GM18508 (cell line): ENCODE measurements around the gene SH3GL2.

ENCODE experiments used
- ATAC-seq: cut with Tn5 transposase; IDR thresholded peaks from one replicate; pipeline ENCODE4 v1.9.1; 2021; ENCODE audit warnings: moderate number of reproducible peaks; ENCODE audit not compliant: insufficient read depth, unreplicated experiment

The SH3GL2 gene

DNA sequence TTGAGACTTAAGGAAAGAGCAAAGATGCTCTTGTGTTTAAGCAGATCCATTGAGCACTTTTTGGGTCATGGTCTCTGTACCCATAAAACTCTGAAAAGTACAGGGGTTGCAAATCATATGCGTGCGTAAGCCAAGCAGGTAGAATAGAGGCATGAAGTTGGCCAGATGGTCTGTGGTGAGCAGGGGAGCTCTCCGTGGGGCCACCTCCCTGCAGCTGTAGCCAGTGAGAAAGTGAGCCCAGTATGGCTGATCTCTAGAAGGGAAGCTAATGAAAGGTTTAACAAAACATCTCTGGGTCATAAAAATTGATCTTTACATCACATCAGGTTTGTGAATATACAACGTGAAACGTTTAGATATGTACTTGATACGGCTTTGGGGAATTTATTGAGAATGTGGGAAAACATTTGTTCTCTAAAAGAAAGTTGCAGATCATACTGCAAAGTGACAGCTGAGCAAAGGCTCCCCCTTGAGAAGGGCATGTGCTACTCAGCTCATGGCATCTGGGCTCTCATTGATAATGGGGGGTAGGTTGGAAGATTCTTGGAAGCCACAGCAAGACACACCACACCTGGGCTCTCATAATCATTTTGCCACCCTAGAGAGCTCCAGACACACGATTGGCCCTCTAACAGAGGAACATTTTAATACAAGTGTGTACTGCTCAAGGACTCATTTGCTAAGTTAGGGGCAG is 30.6 kb downstream of the SH3GL2 start:
- ATAC-seq = no peak

DNA sequence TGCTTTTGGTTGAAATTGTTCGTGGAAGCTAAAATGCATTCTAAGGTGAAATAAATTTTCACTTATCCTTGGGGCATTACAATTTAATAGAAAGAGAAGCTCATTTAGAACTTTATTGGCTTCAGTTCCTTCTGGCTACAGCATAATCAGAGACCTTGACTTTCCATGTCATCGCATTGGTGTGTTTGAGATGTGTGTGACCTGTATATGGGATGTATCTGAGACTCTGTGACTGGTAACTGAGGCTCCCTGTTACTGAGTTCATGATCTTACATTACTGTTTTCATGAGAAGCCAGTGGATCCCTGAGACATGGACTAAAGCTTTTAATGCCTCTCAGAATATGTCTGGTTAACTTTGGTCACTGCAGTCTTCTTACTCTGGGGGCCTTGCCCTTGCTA is 32.5 kb downstream of the SH3GL2 start:
- ATAC-seq = no peak

DNA sequence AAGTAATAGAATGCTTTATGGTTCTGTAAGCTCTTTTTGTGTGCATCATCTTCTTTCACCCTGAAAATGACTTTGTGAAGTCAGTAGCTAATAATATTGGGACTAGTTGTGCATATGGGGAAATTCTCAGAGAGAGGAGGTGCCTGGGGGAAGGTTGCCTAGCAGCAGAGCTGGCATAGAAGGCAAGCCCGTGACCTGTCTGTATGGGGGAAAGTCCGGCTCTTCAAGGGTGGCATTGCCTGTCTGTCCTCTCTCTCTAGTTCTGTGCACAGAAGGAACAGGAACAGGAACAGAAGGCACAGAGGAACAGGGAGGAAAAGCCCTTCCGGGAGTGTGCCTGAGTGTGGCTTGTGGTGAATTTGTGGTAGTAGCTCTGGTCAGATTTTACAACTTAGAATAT is 33.1 kb downstream of the SH3GL2 start:
- peak; percentile 51 for ATAC-seq

DNA sequence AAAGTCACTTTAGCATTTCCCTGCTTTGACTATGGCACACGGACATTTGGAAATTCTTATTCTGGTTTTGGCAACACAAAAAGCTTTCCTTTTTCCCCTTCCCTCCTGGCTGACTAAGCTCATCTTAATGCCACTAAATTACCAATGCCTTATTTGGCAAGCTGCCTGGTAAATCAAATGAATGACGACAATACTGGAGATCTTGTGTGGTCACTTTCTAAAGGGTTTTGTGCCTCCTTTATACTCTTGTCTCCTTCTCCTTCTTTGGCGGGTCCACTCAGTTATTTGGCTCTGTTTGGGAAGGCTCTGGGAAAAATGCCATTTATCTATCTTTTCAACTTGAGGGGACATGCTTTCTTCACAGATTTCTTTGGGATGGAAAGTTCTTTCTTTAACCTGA is 34.9 kb downstream of the SH3GL2 start:
- ATAC-seq = no peak

DNA sequence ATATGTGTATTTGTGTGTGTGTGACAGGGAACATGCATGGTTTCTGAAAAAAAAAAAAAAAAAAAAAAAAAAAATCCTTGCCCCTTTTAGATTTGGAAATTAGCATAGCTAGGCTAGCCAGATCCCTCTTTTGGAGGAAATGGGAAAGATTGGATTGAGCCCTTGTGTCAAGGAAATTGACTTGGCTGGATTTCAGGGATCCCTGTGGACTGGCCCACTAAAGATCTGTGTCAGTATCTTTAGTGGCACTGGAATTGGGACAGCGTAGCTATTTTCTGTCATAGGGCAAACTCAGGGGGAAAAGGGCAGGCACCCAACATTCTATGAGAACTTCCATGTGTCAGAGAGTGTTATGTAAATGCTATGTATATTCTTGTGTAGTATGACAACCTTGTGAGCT is 35.4 kb downstream of the SH3GL2 start:
- ATAC-seq = no peak

DNA sequence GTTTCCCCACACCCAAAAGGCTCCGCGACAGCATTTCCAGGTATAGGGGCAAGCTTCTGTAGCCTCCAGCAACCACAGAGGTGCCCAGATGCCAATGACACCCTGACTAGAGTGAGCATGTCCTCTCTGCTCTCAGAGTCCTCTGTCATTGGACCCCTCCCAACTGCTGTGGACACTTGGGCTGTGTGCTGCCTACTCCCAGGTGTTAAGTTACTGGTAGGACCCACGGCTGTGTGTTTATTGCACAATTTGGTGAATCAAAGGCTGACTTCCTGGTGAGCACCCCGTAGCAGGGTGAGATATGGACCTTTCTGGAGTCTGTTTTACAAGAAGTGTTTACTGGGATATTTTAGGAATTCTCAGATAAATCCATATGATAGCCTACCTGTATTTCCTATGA is 36.0 kb downstream of the SH3GL2 start:
- no peak for ATAC-seq

DNA sequence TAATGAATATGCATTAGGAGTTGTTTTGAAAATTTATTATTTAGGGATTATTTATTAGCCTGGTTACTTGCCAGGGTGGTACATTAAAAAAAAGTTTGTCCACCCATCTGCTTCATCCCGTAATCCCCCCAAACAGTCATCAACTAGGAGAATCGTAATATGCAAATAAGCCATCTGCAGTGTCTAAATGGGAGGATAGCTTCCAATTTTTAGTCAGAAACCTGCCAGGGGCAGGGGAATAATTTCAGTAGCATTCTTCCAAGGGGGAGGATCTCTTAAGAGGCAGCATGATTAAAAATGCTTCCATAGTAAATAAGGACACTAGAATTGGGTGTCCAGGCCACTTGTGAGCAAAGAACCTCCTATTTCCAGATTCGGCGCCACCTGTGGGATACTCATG is 43.3 kb downstream of the SH3GL2 start:
- ATAC-seq = no peak

DNA sequence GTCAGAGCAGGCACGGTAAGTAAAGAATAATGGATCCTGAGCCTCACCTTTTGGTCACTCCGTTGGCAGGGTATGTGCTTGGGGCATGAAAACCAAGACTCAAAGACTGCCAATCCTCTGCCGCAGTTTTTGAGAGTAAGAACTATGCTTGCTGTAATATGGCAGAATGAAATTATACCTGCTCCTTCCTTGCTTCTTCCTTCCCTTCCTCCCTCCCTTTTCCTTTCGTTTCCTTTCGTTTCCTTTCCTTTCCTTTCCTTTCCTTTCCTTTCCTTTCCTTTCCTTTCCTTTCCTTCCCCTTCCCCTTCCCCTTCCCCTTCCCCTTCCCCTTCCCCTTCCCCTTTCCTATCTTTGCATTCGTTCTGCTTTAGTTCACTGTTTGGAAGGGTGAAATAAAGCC is 43.9 kb downstream of the SH3GL2 start:
- ATAC-seq = no peak

DNA sequence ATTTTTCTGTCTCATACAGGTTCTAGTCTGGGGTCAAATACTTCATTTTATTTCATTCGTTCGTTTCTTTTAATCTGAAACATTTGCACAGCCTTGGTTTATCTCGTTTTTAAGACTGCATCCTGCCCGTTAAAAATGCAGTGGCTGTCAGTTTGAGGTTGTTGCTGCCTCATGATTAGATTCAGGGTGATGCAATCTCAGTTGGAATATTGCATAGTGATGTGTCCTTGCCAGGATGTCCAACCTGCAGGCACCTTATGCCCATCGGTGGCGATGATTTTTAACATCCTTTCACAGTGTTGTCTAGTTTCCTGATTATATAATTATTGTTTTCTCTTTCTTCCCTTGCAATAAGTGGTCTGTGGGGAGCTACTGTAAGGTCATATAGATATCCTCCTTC is 45.1 kb downstream of the SH3GL2 start:
- no peak for ATAC-seq

DNA sequence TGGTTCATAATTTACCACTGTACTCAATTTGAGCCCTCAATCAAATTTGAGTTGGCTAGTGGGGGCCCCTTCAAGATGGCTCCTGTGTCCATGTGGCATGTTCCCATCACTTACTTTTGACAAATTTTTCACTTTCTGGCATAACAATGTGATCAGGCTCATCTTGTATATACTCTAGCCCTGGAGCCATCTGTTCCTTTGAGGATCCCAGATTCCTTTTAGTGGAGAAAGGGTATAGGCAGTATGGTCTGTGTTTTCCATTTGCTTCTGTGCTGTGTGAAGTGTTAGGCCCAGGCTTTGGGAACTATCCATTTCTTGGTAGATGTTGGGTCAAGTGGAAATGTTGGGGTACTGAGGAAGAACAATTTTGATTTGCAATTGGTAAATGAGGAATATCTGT is 45.7 kb downstream of the SH3GL2 start:
- no peak for ATAC-seq

DNA sequence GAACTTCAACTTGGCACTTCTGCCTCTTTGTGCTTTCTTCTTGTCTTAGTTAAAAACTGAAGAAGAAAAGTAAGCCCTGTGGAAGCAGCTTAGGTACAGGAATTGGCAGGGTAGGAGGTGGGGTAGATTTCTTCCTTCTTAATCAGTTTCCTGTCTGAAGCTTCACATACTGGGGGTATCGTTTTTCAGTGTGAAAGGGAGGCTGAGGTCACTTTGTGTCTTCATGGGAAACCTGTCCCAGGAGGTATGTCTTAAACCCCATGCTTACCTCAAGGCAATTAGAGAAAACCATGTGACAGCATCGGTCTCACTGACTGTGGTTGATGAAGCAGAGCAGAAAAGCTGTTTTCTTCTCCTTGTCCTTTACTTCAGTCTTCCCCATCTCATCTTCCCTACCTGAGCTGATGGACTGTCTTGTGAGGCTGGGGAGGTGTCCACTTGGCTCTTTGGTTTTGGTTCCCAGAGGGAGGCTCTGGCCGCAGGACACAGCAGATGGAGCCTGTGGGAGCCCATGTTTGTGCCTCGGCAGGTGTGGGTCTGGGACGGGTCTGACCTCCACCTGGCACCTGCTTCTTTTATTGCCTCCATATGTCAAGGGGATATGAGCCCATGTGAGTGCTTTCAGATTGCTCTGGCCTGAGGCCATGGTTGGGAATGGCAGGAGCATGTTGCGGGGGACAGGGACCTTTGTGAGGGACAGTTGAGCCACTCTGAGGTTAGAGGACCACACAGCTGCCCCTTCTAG is 47.0 kb downstream of the SH3GL2 start:
- no peak for ATAC-seq

DNA sequence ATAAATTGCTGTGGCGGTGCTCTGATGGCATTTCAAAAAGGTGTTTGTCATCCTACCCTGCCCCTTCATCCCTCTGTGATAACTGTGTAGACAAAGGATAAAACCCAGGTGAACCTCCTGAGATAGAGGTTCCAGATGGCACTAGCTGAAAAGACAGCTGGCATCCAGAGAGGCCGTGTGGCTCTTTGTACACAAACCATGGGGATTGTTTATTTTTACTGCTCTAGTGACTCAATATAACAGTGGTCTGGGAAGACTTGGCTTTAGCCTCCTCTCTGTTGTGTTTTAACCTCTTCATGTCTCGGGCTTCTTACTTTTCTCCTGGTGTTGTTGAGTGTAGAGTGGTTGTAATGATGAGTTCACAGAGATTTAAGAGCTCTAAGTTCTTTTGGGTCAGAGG is 48.8 kb downstream of the SH3GL2 start:
- no peak for ATAC-seq

DNA sequence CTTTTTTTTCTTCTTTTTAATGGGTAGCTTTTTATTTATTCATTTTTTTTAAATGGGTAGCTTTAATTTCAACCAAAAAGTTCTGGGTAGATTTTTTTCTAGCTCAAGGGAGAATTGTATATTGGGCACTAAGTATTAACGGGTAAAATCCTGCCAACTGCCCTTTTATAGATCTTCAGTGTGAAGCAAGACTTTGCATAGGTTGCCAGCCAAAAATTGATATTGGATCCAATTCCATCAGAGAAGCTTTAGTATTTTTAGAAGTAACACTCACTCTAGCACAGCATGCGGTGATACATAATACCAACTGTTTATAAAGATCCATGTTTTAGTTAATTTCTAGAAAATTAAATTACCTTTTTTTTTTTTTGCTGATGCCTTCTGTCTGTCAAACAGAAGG is 49.8 kb downstream of the SH3GL2 start:
- ATAC-seq = no peak

DNA sequence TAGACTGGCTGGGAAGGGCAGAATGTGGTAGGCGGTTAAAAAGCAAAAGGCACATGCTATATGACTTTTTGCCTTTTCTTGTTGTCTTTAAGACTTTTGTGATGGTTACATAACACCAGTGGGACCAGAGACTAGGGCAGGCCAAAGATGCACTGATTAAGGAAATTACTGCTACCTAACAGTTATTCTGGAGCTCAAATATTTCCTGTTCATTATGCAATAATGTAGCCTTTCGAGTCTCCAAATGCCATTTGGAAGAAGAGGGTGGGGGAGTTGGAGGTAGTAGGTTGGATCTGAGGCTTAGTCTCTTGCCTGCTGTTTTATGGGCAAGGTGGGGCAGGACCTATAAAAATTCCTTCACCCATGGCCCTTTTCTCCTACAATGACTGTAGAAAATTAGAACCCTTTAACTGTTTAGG is 51.7 kb downstream of the SH3GL2 start:
- no peak for ATAC-seq

DNA sequence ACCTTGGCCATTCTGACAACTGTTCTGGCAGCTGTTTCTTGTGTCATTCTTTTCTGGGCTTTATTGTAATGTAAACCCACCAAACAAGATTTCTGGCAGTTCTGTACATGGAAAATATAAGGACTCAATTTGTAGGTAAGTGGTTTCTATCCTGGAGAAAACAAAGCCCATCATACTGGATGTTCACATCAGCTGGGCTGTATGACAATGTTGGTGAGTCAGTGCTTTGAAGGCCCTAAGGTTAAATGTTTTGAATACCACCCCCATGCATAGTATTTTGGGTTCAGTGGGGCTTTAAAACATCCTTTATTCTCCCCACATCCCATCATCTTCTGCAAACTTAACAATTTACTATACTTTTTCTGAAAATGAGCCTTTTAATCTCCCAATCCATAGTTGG is 52.5 kb downstream of the SH3GL2 start:
- ATAC-seq = no peak

DNA sequence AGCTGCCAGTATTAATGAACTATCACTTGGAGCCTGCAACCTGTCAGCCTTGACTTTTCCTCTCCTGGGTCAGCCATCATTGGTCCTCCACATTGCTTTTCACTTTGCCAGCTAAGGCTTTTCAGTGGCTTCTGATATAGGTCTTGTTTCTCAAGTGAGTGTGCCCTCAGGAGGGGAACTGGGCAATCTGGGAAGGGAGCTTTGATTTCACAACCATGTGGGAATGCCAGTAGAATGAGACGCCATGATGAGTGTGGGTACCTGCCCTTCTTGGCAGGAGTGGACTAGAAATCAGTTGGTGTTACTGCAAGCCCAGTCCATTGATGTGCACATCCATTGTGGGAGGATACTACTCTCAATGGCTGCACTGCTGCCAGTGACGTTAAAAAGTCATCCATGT is 54.1 kb downstream of the SH3GL2 start:
- ATAC-seq = no peak

DNA sequence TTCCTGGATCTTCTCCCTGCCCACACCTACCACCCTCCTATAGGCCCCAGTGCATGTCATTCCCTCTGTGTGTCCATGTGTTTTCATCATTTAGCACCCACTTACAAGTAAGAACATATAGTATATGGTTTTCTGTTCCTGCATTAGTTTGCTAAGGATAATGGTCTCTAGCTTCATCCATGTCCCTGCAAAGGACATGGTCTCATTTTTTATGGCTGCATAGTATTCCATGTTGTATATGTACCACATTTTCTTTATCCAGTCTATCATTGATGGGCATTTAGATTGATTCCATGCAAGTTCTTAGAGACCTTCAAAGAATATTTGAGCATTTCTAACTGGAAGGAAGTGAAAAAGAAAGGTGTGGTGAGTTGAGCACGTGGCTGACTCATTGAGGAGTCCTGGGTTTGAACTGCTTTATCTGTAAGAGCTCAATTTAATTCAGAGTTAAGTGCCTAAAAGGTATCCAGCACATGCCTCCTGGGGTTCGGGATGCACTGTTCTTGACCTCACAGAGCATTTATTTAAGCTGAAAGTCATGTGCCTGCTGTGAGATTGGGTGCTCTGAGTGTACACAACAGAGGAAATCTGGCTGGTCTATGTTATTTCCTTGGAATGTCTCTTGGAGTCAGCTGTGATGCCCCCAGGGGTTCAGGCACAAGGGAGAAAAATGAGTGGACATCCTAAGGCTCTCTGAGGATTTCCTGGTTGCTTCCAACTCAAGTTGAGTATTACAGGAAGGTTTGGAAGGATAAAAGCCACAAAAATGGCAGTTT is 56.4 kb downstream of the SH3GL2 start:
- ATAC-seq = no peak

DNA sequence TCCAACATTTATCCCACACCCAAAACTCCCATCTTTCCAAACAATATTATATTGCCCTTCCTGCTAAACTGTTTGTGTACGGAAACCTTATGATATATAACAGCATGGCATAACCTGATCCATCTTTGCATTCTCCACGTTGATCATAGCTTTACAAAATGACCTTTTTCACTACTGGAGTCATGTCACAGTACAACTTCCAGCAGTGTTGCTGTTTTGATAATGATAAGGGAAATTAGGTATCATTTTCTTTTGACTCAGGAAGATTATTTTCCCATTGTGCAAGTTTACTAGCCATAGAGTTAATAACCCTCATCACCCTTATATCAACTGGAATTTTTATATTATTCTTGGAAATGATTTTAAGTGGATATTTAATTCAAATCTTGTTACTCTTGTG is 57.5 kb downstream of the SH3GL2 start:
- ATAC-seq = no peak

DNA sequence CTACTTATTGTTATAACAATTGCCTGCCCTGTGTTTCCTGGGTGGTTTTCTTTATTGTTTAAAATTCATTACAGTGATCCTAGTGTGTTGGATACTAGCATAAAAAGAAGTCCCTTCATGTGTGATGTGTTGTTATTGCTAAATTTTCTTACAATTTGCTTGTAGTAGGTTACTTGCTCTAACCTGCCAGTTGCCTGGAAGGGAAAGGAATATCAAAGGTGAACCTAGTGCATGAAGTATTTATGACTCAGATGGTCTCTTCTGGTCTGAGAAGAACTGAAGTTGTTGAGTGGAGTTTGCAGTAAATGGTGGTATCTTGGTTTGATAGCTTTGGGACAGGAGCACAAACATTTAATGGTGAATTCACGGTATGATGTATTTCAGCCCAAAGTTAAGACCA is 58.0 kb downstream of the SH3GL2 start:
- no peak for ATAC-seq

DNA sequence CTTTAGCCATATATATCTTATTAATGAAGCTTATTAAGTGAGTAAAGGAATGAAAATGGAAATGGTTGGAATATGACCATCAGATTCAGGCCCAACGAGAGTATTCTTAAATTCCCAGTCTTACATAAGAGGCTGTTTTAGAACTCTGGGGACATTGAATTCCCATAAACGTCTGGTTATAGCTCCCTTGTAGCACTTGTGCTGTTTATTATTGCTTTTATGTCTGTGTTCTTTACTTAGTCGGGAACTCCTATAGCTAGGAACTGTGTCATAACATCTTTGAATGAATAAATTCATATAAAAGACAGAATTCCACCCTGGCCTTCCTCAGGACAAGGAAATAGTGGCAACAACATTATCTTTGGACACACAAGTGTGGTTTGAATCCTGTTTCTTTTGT is 58.4 kb downstream of the SH3GL2 start:
- no peak for ATAC-seq

DNA sequence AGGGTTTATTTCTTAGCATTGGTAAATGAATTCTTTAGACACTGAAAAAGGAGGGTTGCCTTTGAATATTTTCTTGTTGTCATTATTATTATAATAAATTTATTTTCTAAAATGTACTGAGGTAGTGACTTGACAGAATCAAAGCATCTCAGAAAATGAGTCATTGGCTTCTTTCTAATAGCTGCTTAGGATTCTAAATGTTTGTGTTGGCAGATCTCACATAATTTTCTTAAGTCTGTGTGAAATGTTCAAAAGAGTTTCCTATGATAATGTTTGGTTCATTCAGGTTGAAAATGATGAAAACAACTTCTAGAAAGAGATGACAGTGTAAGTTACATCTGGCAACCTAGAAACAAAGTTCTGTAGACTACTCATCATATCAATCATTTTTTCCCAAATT is 69.7 kb downstream of the SH3GL2 start:
- no peak for ATAC-seq
